Measurements from ENCODE around the gene TARDBP.

DNA sequence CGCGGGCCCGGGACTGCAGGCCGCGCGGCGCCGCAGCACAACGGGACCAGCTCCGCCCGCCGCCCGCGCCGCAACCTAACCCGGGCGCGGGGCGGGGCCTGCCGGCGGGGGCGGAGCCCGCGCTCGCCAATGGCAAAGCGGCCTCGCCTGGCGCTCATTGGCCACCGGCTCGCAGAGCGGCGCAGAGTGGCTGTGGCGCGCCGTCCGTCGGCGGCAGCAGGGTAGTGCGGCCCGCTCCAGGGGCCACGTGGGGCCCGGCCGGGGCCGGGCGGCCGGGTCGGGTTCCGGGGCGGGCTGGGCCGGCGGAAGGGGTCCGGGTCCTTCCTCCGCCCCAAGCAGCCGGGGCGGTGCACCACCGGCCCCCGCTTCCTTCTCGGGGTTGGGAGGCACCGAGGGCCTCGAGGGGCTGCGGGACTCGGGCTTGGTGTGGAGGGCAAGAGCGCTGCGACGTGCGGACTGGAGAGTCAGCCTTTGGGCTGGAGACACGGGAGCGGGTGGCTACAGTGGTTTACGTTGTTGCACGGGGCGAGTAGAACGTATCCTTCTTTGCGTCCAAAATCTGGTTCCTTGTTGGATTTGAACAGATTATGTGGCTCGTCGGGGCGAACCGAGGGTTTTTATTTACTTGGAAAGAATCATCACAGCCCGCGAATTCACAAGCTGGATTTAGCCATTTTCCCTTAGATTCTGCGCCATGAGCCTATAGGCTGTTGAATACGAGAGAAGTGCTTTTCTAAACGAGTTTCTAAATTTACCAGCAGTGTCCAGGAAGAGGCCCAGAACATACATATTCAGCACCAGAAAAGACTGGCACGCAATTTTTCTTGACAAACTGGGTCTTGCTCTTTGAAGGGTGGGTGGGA lies 47.7 kb downstream of the TARDBP start, which contains the start of gene SRM:
- peak; percentile 48 for TF ChIP-seq POLR2A (IDR thresholded peaks at IDR 0.05)
- TF ChIP-seq, protein P1, sequence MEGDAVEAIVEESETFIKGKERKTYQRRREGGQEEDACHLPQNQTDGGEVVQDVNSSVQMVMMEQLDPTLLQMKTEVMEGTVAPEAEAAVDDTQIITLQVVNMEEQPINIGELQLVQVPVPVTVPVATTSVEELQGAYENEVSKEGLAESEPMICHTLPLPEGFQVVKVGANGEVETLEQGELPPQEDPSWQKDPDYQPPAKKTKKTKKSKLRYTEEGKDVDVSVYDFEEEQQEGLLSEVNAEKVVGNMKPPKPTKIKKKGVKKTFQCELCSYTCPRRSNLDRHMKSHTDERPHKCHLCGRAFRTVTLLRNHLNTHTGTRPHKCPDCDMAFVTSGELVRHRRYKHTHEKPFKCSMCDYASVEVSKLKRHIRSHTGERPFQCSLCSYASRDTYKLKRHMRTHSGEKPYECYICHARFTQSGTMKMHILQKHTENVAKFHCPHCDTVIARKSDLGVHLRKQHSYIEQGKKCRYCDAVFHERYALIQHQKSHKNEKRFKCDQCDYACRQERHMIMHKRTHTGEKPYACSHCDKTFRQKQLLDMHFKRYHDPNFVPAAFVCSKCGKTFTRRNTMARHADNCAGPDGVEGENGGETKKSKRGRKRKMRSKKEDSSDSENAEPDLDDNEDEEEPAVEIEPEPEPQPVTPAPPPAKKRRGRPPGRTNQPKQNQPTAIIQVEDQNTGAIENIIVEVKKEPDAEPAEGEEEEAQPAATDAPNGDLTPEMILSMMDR (IDR thresholded peaks at IDR 0.05), result peak in 2 of 3 donors; percentile 83 to 89
